ENCODE measurements around the gene ITGA11. TPM values are rescaled to one million over a fixed set of nuclear protein-coding genes. Genes with fewer than 3 reads are reported as not detected.

ITGA11 gene
- polyA plus RNA-seq, 1 donor = 2.3 TPM

DNA sequence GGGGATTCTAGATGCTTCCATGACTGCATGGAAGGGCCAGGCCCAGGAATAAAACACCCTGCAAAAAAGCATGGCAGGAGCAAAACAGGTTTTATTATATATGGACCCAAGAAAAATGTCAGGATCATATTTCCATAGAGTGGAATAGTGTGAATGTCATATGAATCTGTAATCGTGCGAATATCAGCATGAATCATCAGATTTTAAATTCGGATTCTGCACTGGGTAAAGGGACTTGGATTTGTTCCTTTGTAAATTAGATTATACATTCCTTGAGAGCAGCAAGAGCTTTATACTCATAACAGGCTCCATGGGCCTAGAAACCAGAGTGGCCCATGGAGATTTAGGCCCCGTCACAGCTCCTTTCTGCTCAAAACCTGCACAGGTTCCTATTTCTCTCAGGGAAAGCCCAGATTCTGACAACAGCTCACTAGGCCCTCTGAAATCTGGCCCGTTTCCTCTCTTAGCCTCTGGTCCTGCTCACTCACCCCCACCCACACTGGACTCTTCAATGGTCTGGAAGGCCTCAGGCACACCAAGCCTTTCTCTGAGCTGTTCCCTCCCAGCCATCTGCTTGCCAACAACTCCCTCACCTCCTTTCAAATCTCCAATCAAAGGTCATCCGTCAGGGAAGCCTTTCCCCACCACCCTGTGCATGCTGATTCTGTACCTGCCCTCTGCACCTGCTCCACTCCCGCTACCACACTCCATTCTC is 78.4 kb downstream of the ITGA11 start:
- no peak for DNase-seq

DNA sequence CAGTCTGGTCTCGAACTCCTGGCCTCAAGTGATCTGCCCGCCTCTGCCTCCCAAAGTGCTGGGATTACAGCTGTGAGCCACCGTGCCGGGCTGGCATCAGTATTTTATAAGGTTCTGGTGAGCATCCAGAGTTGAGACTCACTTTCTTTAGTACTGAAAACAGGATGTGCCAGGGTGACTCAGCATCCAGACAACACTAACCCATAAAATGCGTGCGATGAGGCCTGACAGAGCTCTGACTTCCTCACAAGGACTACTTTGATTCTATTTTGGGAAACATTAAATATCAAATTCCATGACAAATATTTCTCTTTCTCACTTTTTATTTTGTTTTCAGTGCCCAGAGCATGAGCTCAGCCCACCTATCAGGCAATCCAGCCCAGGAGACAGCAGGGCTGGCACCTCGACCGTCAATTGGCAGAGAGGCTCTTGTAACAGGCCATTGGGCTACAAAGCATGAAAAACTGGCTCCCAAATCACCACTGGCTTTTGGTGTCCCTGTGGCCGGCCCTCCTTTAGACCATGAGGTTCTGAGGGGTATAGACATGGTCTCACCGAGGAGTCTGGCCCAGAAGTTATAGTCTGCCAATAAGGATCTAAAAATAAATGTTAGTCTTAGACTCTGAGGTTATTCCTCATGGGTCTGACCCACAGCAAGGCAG is 79.4 kb downstream of the ITGA11 start:
- no peak for DNase-seq

DNA sequence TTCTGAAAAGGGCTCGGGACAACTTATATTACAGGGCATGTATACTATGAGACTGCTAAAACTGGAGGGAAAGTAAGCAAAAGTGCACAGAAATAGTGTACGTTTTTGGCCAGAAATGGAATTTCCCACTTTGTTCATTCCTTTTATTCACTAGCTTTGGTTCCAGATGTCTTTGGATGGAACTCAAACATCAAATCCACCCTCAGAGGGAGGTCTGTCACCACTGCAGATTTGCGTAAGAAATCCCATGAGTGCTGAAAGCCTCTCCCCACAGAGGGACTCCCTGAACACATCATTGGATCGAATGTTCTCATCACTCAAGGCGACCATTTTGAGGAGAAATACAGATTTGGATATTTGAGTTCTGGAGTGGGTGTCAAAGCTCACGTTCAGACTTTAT is 82.8 kb downstream of the ITGA11 start:
- no peak for DNase-seq

DNA sequence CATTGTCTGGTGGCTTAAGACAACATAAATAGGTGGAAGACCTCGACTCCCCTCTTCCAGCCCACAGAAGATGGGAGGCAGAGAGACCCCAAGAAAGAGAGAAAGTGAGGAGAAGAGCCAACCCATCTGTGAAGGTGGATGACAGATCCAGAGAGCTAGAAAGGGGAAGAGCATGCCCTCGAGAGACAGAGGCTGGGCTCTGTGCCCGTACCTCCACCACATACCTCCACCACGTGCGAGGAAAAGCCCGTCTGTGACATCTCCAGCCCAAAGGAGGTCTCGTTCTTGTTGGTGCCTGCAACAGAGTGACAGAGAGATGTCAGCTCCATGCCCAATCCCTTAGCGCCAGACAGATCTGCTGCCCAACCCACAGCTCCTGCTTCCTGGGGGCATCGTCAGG is 83.4 kb downstream of the ITGA11 start:
- no peak for DNase-seq

DNA sequence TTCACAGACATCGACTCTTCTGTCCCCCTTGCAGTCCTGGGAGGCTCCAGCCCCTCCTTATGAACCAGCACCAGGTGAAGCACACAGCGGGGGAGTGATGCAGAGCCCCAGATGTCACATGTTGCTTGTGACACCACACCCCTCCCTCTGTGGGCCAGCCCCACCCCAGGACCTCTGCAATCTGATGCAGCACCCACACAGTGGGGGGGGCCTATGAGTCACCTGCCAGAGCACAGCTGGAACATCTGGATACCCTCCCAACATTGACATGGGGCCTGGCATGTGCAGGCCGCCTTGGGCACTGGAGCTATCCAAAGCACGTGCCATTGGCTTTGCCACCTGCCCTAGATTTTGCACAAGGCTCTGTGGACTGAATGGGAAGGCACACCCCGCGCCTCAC is 83.9 kb downstream of the ITGA11 start:
- no peak for DNase-seq

DNA sequence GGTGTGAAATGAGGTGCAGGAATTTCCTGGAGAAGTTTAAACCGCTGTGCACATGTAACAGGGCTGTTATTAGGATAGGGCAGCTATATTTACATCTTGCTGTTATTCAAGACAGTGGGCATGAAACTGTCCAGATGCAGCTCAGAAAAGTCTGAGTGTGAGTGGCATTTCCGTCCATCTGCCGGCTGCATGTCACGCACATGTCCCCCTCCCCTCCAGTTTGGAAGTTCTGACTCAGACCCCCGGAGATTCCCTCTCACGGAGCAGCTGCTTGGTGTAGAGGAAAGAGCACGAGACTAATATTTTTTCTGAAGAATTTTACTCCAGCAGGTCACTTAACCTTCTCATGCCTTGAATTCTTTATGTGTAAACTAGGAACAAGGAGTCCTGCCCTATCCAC is 84.6 kb downstream of the ITGA11 start:
- DNase-seq = no peak

DNA sequence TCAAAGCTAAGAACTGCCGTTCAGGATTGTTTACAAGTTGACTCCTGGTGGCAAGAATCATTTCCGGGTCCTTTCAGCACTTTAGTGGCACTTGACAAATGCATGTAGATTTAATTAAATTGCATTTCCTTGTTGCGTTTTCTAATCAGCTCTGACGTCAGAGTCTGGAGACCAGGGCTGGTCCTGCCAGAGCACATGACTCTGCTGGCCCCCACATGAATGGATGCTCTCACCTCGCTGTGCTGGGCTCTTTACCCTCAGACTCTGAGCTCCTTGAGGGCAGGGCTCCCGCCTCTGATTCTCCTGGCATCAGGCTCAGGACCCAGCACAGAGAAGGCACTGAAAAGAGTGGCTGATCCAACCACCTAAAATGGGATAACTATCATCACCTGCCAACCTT is 85.0 kb downstream of the ITGA11 start:
- no peak for DNase-seq

DNA sequence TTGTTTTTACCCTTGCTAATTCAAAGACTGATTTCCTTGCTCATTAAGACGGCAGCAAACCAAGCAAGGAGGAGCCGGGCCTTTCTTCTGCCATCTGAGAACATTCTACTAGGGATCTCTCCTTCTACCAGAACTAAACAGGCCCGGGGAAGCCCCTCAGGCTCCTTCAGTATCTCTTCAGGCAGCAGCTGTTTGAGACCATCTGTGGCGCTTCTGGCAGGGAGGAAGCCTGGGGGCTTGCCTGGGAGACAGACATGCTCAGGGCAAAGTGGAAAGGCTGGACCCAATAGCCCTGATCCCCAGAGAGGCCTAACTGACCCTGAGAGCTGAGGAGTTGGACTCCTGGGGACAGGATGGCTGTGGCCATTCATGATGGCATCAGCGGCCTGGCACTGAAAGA is 86.5 kb downstream of the ITGA11 start:
- DNase-seq = no peak

DNA sequence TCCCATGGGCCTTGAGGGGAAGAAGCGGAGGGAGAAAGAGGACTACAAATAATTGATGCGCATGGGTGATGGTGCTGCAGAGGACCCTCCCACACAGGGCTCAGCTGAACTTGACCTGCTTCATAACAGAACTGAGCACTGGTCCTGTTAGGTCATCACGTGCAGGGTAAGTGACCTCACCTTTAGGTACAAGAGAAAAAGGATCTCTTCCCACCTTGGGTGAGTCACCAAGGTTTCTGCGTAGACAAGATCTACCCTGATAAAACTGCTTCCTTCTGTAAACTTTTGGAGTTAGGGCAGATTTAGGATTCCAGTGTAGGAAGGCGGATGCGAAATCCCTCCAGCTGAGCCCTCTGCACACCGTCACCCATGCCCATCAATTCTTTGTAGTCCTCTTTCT is 87.4 kb downstream of the ITGA11 start:
- DNase-seq = no peak

DNA sequence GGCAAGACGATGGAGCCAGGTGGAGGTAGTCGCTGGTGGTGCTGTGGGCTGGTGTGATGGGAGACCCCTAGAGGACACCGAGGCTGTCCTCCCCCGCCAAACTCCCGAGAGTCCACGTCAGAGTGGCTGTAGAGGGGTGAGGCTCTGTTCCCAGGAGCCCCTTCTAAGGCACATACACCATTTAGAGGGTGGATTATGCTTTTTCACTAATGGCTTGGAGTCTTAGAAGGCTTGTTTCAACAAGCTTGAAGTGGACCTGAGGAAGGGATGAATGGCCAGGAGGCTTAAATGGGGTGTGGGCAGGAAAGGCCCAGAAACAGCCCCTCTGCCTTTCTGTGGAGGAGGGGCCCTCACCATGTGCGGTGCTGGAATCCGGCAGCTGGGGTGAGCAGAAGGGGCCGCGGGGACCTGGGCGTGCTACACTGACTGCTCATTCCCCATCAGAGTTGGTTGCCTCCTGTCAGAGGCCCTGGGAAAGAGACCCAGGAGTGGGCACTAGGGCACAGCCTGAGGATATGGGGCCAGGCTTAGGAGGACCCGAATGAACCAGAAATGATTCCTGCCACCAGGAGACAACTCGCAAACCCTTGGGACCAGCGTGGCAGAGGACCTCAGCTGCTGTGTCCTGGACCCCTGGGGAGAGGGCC is 88.3 kb downstream of the ITGA11 start:
- DNase-seq = no peak

DNA sequence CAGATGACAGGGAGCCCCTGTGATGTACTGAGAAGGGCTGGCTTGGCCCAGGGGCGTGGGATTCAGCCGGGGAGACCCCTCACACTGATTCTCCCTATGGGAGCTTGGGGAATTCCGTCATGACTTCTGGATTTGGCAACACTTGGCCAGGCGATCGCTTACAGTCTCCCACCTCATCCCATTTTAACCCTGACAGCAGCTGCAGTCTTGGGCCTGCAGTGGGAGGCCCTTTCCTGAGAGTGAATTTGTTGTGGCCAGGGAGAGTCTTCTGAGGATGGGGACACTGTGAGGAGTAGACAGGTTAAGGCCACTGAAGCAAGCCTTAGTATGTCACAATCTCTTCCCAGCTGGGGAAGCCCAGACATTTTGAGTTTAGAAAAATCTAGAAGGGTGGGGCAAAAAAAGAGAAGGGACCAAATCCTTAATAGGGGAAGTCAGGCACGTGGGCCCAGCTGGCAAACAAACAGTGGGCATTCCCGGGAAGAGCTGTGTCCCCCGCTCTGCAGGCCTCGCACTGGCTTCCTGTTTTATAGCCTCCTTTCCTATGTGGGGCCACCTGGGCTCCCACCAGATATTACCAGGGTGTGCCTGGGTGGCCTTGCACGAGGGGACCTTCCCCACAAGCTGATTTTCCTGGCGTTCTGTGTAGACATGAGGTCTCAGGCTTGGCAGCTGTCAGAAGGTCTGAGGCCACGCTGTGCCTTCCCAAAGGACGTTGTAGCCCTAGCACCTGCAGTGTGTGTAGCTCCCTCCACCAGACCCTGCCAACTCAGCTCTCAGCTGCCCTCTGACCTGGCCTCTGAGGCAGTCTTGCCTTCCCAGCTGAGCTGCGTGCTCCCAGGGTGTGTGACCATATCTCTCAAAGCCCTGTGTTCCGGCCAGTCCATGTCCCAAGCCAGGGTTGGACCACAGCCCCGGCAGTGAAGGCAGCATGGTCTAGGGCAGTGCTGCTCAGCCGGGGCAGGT is 89.9 kb downstream of the ITGA11 start:
- DNase-seq = no peak

DNA sequence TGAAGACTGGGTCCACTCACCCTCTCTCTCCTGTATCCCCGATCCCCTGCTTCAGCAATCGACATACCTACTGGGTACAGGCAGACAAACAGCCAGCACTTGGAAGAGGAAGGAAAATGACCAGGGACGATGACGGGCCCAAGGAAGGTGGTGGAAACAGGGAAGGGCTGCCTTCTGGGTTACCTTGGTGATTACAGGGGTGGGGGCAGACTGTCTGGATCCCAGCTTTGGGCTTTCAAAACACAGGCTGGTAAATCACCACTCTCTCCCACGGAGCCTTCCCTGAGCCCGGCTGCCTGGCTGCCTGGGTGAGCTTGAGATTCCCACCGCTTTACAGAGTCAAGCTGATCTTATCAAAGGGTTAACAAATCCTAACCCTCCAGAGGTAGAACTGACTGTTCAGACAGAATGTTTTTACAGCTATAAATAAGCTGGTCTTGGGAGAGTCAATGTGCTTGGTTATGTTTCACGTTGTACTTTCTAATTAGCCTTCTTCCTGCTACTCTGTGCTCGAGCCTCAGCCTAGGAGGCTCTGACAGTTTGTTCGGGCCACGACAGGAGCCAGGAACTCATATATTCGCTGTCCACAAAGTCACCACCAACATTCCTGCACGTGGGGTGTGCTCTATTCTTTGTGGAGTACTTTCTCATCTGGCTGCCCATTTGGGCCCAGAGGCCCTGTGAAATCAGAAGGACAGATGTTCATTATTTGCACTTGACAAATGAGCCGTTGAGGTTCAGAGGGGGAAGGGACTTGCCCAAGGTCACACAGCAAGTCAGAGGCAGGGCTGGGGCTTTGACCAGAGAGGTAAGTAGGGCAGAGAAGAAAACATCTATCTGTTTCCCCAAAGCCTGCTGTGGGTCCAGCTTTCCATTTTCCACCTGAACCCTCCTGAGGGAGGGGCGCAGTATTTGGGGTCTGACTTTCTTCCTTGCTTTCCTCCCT is 91.0 kb downstream of the ITGA11 start:
- DNase-seq = no peak

DNA sequence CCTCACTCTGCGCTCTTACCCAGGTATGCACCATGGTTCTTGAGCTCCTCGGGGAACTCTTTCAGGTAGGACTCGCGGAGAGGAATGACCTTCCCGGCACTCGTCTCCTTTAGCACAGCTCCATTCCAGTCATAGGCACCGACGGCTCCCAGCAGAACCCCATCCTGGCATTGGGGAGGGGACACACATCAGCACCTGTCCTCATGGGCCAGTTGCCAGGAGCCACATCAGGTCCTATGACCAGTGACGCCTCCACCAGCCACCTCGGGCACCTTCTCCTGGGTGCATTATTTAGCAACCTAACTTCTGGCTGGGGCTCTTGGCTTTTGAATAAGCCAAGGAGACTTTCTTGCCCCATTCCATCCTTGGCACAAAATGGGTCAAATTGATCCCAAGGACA is 92.5 kb downstream of the ITGA11 start:
- no peak for DNase-seq

DNA sequence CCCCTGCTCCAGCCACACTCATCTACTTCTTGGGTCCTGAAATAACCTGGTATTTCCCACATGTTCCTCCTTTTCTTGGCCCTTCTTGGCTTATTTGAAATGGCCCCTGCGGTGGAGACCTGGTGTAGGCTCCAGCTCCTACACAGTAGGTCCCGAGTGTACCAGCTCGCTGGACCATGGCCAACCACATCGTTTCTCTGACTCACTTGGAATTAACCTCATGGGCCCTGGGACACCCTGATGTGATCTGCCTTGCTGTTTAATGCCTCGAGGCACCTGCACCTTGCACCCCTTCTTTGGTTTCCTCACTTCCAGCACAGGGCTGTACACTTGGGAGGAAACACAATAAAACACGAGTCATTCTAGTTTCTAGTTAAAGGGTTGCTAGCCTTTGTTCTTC is 94.1 kb downstream of the ITGA11 start:
- DNase-seq = no peak

DNA sequence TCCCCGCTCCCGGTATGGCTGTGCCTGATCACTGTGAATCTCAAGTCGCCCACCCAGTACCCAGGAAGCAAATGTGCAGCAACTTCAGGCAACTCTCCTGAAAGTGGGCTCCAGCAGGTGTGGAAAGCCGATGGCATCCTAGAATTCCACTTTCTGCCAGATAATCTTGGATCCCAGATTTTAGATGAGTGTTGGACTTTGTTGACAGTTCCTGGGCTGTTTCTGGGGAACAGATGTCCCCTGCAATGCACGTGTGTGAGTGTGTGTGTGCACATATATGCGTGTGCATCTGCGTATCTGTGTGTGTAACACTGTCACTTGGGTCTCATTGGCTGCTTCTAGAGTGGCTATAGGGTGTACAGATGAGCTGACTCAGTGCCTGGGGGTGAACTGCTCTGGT is 95.4 kb downstream of the ITGA11 start:
- DNase-seq = no peak

DNA sequence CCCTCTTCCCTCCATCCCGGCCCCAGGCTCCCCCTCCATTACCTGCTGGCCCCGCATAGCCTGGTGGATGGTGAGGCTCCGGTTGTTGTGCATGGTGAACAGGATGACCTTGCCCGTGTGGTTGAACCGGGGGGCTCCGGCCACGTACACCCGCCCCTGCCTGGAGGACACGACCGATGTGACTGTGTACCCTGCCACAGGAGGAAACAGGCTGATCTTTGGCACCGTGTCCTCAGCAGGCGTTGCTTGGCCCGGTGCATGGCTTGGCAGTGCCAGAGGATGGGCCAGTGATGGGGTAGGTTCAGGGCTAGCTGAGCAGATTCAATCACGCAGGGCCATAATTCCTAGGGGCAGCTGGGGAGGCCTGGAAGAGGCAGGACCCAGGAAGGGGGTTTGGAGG is 96.3 kb downstream of the ITGA11 start:
- no peak for DNase-seq

DNA sequence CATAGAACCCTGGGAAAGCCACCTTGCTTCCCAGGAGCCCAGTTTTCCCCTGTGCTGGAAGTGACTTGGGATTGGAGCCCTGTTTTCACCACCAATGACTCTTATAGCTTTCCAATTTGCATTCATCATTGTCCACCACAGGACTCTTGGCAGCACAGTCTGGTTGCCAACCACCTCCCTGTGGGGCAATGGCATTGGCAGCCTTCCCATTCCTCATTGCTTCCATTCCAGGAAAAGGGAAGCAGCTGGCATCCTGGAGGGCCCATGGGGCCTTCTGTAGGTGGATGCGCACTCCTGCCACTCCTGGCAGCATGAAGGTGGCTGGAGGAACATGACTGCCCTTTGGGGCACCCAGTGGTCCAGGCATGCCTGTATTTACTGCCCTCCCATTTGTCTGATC is 96.7 kb downstream of the ITGA11 start:
- no peak for DNase-seq

DNA sequence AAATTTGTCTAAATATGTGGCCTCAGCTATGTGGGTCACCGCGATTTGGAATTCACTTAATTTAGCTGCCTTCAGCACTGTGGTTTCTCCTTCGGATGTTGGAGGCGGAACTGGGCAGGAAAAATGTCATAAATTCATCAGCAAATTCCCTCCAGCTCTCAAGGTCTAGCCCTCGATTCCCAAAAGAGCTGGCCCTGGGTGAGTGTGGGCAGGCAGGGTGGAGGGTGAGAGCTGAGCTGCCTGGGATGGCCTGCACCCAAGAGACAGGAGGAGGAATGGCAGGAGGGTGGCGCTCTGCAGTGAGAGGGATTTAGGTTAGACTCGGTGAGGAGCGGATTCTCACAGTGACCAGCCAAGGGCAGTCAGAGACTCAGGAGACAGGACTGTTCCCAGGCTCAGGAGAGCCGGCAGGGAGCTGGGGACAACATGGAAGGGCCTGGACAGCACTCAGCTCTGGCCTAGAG is 97.3 kb downstream of the ITGA11 start:
- no peak for DNase-seq

DNA sequence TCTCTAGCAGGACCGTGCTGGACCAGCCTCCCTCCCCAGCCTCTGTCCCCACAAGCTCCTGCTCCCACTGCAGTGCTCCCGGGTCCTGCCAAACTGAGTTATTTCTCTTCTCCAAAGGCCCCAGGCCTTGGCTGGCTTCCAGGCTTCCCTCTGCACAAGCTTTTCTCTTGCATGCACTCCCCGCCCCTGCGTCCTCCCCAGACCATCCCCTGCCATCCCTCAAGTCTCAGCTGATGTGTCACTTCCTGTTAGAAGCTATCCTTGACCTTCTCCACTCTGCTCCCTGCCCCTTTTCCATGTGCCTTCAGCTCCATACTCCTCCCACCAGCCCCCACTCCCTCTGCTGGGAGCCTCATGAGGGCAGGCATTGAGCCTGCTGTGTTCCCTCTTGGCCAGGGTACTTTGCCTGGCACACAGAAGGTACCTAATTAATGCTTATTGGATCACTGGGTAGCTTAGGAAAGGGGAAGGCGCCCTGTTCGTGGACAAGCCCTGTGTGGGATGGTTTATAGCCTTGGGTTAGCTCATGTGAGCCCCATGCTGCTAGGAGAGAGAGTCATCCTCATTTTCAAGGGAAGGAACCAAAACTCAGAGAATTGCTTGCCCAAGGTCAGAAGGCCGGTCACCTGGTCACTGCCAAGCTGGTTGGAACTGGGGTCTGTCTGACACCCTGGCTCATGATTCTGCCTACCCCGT is 98.0 kb downstream of the ITGA11 start:
- no peak for DNase-seq

DNA sequence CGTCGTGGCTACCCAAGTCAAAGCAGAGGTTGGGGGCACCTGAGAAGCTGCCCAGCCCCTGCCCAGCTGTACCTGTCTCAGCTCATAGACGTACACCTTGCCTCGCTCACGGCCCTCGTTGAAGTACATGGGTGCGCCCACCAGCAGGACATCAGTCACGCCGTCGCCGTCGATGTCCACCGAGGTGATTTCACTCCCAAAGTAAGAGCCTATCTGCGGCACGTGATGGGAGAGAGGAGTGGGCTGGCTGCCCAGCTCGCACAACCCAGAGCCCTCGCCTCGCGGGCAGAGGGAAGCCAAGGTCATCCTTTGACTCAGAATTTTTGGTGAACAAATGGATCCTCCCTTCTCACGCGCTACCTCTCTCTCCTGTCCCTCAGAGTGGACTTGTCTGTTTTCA is 99.7 kb downstream of the ITGA11 start:
- DNase-seq = no peak

DNA sequence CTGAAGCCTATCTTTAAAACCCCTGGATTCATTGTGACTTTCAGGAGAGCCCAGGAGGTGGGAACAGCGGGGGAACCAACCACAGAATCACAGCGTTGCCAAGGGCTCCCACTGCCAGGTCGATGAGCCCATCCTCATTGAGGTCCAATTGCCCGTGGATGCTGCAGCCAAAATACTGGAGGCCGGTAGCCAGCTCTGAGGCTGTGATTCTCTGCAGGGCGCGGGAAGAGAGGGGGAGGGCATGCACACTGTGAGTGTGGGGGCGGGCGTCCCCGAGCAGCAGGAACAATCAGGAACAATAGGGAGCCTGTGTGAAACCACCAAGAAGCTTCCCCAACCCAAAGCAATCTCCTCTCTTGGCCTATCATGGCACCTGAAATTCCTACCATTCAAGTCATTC is 101.1 kb downstream of the ITGA11 start:
- DNase-seq = no peak

Data from hindlimb muscle (tissue), 1 donor.